Smooth muscle cell (in vitro differentiated cells): ENCODE results near the gene RPS17. TPM values are rescaled to one million over a fixed set of nuclear protein-coding genes. Genes with fewer than 3 reads are reported as not detected.
"Not testable (repeated sequence)": the region's sequence is repeated elsewhere in the genome, so short reads cannot be mapped to it uniquely, and the experiment has no call there.

Experiments
- DNase-seq: peaks from one replicate; lab custom pipeline; 2025; ENCODE audit not compliant: unreplicated experiment; lab: John Stamatoyannopoulos, UW
- H2AFZ ChIP-seq: fragments of 200-600 bp; sonication (generic); 2 replicates; pipeline ENCODE4 v1.6.0; 2016; ENCODE audit warnings: antibody characterized with exemption, low read depth, mild to moderate bottlenecking
- H3F3A ChIP-seq: fragments of 200-600 bp; sonication (generic); 2 replicates; pipeline ENCODE4 v1.6.0; 2017; ENCODE audit warnings: antibody characterized with exemption, low read depth
- H3K27ac ChIP-seq: fragments of 200-600 bp; sonication (generic); 2 replicates; pipeline ENCODE4 v1.5.1; 2016; ENCODE audit warnings: low read depth, mild to moderate bottlenecking
- H3K27me3 ChIP-seq: fragments of 200-600 bp; sonication (generic); 2 replicates; pipeline ENCODE4 v1.6.1; 2016; ENCODE audit warnings: low read depth, mild to moderate bottlenecking
- H3K36me3 ChIP-seq: fragments of 200-600 bp; sonication (generic); 2 replicates; pipeline ENCODE4 v1.5.1; 2016; ENCODE audit warnings: low read depth
- H3K4me1 ChIP-seq: fragments of 200-600 bp; sonication (generic); 2 replicates; pipeline ENCODE4 v1.5.1; 2016; ENCODE audit warnings: low read depth
- H3K4me2 ChIP-seq: fragments of 200-600 bp; sonication (generic); 2 replicates; pipeline ENCODE4 v1.6.0; 2016; ENCODE audit warnings: mild to moderate bottlenecking
- H3K4me3 ChIP-seq: fragments of 200-600 bp; sonication (generic); 2 replicates; pipeline ENCODE4 v1.5.1; 2016; ENCODE audit warnings: mild to moderate bottlenecking
- H3K79me2 ChIP-seq: fragments of 200-600 bp; sonication (generic); 2 replicates; pipeline ENCODE4 v1.6.0; 2016; ENCODE audit warnings: low read depth, mild to moderate bottlenecking
- H3K9ac ChIP-seq: fragments of 200-600 bp; sonication (generic); 2 replicates; pipeline ENCODE4 v1.6.0; 2016; ENCODE audit warnings: low read depth
- H3K9me3 ChIP-seq: fragments of 200-600 bp; sonication (generic); replicated peaks from 2 replicates; pipeline ENCODE4 v1.5.1; 2016; ENCODE audit warnings: low read depth
- H4K20me1 ChIP-seq: fragments of 200-600 bp; sonication (generic); 2 replicates; pipeline ENCODE4 v1.6.0; 2016; ENCODE audit warnings: low read depth
- WGBS: methylation state at CpG from one replicate; pipeline ENCODE4 v1.1.7; 2016; ENCODE audit warnings: low lambda C conversion rate; 5-methylcytosine and 5-hydroxymethylcytosine counted together
- polyA plus RNA-seq: library from polyadenylated mRNA; unstranded; fragments of >200 nt; fragmentation: Nextera tagmentation; extraction: Ambion mirVana; gene quantifications from 2 replicates; pipeline ENCODE4 v1.2.1, GENCODE V29; 2016
- total RNA-seq: library from RNA; depleted of rRNA; stranded (reverse); fragments of >200 nt; gene quantifications from 2 replicates; pipeline ENCODE4 v1.2.3, GENCODE V29; 2014
- TF ChIP-seq, protein P1 (sequence below): fragments of 200-600 bp; sonication (generic); IDR thresholded peaks from 2 replicates; pipeline ENCODE4 v1.5.1; 2017; ENCODE audit warnings: borderline replicate concordance, mild to moderate bottlenecking, antibody characterized with exemption; ENCODE audit not compliant: insufficient read depth, poor library complexity, severe bottlenecking

Gene RPS17
- total and polyA plus RNA-seq, 2 experiments from 2014 or later, result 592 to 4,582 TPM

DNA sequence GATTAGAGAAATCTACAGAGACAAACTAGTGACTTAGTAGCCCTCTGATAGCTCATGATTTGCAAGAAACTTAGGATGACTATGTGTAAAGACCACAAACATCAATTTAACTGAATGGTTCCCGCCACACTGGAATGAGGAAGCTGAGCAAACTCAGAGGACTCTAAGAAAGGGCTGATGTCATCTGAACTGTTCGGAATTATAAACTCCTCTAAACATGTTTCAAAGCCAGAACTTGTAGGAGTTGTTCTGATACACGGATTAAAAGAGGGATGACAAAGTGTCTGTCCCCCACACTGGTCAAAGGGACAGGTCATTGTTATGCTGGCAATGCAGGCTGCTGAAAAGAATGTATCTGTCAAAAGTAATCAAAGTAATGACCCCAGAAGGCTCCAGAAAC is 34.4 kb downstream of the RPS17 start:
- not testable (repeated sequence) for H3K9ac ChIP-seq, DNase-seq, H3F3A ChIP-seq, H2AFZ ChIP-seq, H3K4me1 ChIP-seq, H3K4me2 ChIP-seq, H3K79me2 ChIP-seq, H3K4me3 ChIP-seq, H3K27me3 ChIP-seq, H3K9me3 ChIP-seq, H3K27ac ChIP-seq, H3K36me3 ChIP-seq, H4K20me1 ChIP-seq
- no CpG with 5 or more reads among the region's 3 CpGs for WGBS

DNA sequence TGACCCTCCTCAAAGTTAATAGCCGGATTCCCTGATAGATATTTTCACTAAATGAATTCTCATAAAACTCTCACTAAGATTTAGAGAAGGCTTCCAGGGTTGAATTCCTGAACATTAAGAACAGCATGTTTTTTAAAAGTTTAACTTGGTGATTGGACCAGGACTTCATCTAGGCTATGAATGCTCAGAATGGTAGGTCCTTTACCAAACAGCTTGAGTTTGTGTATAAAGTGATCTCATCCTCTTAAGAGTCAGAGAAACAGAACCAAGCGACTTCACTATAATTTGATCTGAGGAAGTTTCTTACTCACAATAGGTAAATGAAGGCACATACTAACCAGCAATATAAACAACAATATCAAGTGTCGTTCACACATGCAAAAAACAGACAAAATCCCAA is 36.2 kb downstream of the RPS17 start:
- 91% methylated on average over 1 of the region's 3 CpGs for WGBS
- not testable (repeated sequence) for H3K79me2 ChIP-seq, H3F3A ChIP-seq, H3K27ac ChIP-seq, H3K9me3 ChIP-seq, DNase-seq, H3K4me1 ChIP-seq, H3K4me3 ChIP-seq, H3K27me3 ChIP-seq, H2AFZ ChIP-seq, H3K36me3 ChIP-seq, H3K4me2 ChIP-seq, H3K9ac ChIP-seq, H4K20me1 ChIP-seq

DNA sequence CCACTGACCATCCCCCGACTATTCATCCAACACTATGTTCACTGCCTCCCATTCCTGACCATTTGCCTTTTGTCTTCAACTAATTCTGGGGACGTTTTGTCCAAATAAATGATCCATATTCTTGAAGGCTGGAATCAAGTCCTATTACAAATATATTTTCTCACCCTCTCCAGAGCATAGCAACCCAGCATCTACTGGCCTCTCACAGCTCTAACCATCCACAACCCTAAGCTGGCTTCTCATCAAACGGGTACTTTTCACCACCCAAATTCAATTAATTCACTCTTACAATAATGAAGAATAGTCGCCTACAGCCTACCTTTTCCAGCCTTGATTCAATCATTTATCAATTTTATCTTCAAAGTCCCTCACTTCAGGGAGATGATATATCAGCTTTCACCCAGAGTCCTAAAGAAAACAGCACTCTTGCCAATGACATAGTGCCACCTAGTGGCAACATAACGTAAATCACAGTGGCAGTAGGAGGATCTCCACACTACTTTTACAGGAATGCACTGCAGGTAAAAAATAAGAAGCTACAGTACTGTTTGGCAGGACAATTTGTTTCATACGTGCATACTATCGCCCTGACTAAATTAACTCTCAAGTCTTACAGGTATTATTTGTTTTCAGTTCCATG is 37.4 kb downstream of the RPS17 start:
- H3K4me1 ChIP-seq, H3K36me3 ChIP-seq, H3K9me3 ChIP-seq, DNase-seq, H3F3A ChIP-seq, H4K20me1 ChIP-seq, H3K79me2 ChIP-seq, H3K9ac ChIP-seq, H2AFZ ChIP-seq, H3K4me3 ChIP-seq, H3K4me2 ChIP-seq, H3K27me3 ChIP-seq, H3K27ac ChIP-seq: not testable (repeated sequence)
- 26% methylated on average over 4 of the region's 7 CpGs for WGBS
- TF ChIP-seq, protein P1, sequence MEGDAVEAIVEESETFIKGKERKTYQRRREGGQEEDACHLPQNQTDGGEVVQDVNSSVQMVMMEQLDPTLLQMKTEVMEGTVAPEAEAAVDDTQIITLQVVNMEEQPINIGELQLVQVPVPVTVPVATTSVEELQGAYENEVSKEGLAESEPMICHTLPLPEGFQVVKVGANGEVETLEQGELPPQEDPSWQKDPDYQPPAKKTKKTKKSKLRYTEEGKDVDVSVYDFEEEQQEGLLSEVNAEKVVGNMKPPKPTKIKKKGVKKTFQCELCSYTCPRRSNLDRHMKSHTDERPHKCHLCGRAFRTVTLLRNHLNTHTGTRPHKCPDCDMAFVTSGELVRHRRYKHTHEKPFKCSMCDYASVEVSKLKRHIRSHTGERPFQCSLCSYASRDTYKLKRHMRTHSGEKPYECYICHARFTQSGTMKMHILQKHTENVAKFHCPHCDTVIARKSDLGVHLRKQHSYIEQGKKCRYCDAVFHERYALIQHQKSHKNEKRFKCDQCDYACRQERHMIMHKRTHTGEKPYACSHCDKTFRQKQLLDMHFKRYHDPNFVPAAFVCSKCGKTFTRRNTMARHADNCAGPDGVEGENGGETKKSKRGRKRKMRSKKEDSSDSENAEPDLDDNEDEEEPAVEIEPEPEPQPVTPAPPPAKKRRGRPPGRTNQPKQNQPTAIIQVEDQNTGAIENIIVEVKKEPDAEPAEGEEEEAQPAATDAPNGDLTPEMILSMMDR, result peak; percentile 23

DNA sequence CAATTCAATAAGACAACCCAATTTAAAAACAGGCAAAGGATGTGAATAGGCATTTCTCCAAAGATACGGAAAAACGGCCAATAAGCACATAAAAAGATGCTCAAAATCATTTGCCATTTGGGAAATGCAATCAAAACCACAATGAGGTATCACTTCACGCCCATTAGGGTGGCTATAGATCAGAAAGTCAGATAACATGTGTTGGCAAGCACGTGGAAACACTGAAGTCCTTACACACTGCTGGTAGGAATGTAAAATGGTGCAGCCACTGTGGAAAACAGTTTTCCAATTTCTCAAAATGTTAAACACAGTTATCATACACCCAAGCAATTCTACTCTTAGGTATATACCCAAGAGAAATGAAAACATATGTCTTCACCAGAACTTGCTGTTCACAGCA is 39.5 kb downstream of the RPS17 start:
- WGBS, result 67% methylated on average over 4 of the region's 4 CpGs
- not testable (repeated sequence) for H3F3A ChIP-seq

DNA sequence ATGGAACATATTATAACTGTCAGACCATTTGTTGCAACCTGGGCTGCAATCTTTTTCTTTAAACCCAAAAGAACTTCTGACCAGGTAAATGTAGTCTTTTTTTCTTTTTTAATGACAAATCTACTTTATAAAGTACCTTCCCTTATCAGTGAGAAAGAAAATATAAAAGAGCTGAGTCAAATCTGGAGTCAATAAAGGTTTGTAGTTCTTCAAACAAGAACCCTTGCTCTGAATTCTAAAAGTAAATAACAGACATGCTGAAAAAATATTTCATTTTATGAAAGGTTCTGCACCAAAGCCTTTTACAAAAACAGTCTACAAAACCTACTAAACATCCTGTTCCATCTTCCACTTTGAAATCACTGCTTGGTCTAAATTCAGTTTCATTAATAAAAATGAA is 42.3 kb downstream of the RPS17 start:
- not testable (repeated sequence) for H3K4me2 ChIP-seq, H3K4me1 ChIP-seq, H3K36me3 ChIP-seq, H3K79me2 ChIP-seq, H3K27ac ChIP-seq, H3K4me3 ChIP-seq, H2AFZ ChIP-seq, H3K9ac ChIP-seq, DNase-seq, H4K20me1 ChIP-seq, H3K9me3 ChIP-seq, H3F3A ChIP-seq, H3K27me3 ChIP-seq

More for the DNA sequence above, 39.5 kb downstream of the RPS17 start:
- H3K4me1 ChIP-seq, H2AFZ ChIP-seq, H3K36me3 ChIP-seq, H3K79me2 ChIP-seq, H3K4me2 ChIP-seq, H3K27me3 ChIP-seq, H3K9me3 ChIP-seq, H3K9ac ChIP-seq, DNase-seq, H4K20me1 ChIP-seq, H3K4me3 ChIP-seq, H3K27ac ChIP-seq: not testable (repeated sequence)

DNA sequence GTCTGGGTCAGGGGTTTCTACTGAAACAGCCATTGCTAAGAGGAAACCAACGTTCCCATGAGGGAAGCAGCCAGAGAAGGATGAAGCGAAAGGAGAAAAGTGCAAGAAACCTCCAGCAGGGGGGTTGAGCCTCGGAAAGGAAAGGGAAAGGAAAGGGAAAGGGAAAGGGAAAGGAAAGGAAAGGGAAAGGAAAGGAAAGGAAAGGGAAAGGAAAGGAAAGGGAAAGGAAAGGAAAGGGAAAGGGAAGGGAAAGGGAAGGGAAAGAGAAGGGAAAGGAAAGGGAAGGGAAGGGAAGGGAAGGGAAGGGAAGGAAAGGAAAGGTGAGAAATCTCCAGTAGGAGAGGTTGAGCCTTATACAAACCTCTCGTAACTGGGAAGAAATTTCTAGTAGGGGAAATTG is 52.0 kb downstream of the RPS17 start:
- not testable (repeated sequence) for H3K4me1 ChIP-seq, H3F3A ChIP-seq, H3K4me2 ChIP-seq, DNase-seq, H3K9ac ChIP-seq, H3K79me2 ChIP-seq, H3K4me3 ChIP-seq, H3K9me3 ChIP-seq, H2AFZ ChIP-seq, H3K36me3 ChIP-seq, H3K27ac ChIP-seq, H4K20me1 ChIP-seq, H3K27me3 ChIP-seq
- 64% methylated on average over 4 of the region's 4 CpGs for WGBS

DNA sequence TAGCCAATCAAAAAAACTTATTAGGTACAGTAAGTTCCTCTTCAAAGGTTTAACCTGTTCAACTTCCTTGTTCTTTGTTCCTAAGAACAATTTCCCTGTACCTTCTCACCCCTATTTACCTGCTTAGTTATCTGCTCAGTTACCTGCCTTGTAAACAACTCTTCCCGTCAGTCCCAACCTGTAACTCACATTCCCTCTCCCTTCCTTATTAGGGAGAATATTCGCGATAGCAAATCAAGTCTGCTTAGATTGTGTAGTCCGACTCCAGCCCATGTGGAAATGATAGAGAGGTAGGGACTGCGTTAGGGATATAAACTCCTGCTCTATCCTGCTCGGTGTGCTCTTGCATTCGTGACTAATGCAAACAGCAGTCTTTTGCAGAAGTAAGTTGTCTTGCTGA is 53.2 kb downstream of the RPS17 start:
- 80% methylated on average over 7 of the region's 7 CpGs for WGBS
- not testable (repeated sequence) for H3K4me1 ChIP-seq, DNase-seq, H3K36me3 ChIP-seq, H3F3A ChIP-seq, H3K27me3 ChIP-seq, H3K4me3 ChIP-seq, H3K4me2 ChIP-seq, H3K79me2 ChIP-seq, H2AFZ ChIP-seq, H3K9ac ChIP-seq, H4K20me1 ChIP-seq, H3K9me3 ChIP-seq, H3K27ac ChIP-seq
